Endothelial cell of umbilical vein (primary cell): ENCODE measurements around the gene KCNK2.

Source experiments
- EZH2 ChIP-seq: IDR thresholded peaks from 2 replicates; pipeline ENCODE4 v1.6.1; 2012; ENCODE audit warnings: borderline replicate concordance, low read depth, mild to moderate bottlenecking, moderate library complexity, low read length, inconsistent platforms; ENCODE audit not compliant: severe bottlenecking
- FOS ChIP-seq: IDR thresholded peaks from 2 replicates; pipeline ENCODE4 v1.6.1; 2011; ENCODE audit warnings: mild to moderate bottlenecking, low read length, moderate library complexity, borderline replicate concordance; ENCODE audit not compliant: insufficient read depth
- GATA2 ChIP-seq: IDR thresholded peaks from 2 replicates; pipeline ENCODE4 v1.7.0; 2011; ENCODE audit warnings: low read depth, mild to moderate bottlenecking, moderate library complexity, mixed read lengths, low read length; ENCODE audit not compliant: insufficient read length, insufficient read depth
- JUN ChIP-seq: IDR thresholded peaks from 2 replicates; pipeline ENCODE4 v1.6.1; 2011; ENCODE audit warnings: borderline replicate concordance, low read depth; ENCODE audit not compliant: insufficient read length, insufficient read depth
- MAX ChIP-seq: IDR thresholded peaks from 2 replicates; pipeline ENCODE4 v1.6.1; 2011; ENCODE audit not compliant: insufficient read depth, insufficient read length
- MYC ChIP-seq: IDR thresholded peaks from one replicate; pipeline ENCODE4 v1.6.1; 2011; ENCODE audit warnings: mild to moderate bottlenecking, low read depth, low read length
- POLR2A ChIP-seq: IDR thresholded peaks from 2 replicates; pipeline ENCODE4 v1.6.1; 2012; ENCODE audit warnings: low read depth, mild to moderate bottlenecking, control low read depth, low read length
- POLR2AphosphoS5 ChIP-seq: IDR thresholded peaks from 2 replicates; pipeline ENCODE4 v1.6.1; 2012; ENCODE audit warnings: low read depth, mild to moderate bottlenecking, control low read depth, low read length, moderate library complexity; ENCODE audit not compliant: insufficient read depth
- TF ChIP-seq, protein P1 (sequence below), 2 donors: IDR thresholded peaks; 1 replicate in 1 of 2; 2 replicates in 1 of 2; pipeline ENCODE4 v1.5.1; 2011; ENCODE audit warnings: low read length in 2 of 2, mild to moderate bottlenecking in 2 of 2, moderate library complexity in 2 of 2, control low read depth in 1 of 2, inconsistent platforms in 1 of 2, low read depth in 1 of 2; ENCODE audit not compliant: insufficient read depth in 1 of 2; ENCODE audit errors: extremely low read depth in 1 of 2

GRCh38 chr1:215119056-215119455 is 36.5 kb downstream of the KCNK2 start:
- TF ChIP-seq EZH2 (no peak), POLR2A (no peak), POLR2AphosphoS5 (no peak), MAX (no peak), JUN (no peak), GATA2 (no peak), MYC (no peak), FOS (no peak)
- TF ChIP-seq, protein P1, sequence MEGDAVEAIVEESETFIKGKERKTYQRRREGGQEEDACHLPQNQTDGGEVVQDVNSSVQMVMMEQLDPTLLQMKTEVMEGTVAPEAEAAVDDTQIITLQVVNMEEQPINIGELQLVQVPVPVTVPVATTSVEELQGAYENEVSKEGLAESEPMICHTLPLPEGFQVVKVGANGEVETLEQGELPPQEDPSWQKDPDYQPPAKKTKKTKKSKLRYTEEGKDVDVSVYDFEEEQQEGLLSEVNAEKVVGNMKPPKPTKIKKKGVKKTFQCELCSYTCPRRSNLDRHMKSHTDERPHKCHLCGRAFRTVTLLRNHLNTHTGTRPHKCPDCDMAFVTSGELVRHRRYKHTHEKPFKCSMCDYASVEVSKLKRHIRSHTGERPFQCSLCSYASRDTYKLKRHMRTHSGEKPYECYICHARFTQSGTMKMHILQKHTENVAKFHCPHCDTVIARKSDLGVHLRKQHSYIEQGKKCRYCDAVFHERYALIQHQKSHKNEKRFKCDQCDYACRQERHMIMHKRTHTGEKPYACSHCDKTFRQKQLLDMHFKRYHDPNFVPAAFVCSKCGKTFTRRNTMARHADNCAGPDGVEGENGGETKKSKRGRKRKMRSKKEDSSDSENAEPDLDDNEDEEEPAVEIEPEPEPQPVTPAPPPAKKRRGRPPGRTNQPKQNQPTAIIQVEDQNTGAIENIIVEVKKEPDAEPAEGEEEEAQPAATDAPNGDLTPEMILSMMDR (IDR thresholded peaks at IDR 0.05; ENCODE audit: extremely low read depth in 1 of 2, insufficient read depth in 1 of 2, low read depth in 1 of 2, low read length in 2 of 2) = no peak
